T-helper 1 cell treated with Interleukin-12 subunit alpha and Interleukin-12 subunit beta and Interleukin-4 antibody, amounts not matched to agents 30 μg/mL and 1 μg/mL, for 36 hours (primary cell): ENCODE data around the gene PARD3.
"Not testable (repeated sequence)": the region's sequence is repeated elsewhere in the genome, so short reads cannot be mapped to it uniquely, and the experiment has no call there.

ENCODE experiments used
- H3K27ac Mint-ChIP-seq: one replicate; pipeline ENCODE4 v1.8.0; 2021; ENCODE audit warnings: mild to moderate bottlenecking, mixed read lengths
- H3K27me3 Mint-ChIP-seq: one replicate; pipeline ENCODE4 v1.8.0; 2021; ENCODE audit warnings: low read depth, mixed read lengths
- H3K36me3 Mint-ChIP-seq: one replicate; pipeline ENCODE4 v1.8.0; 2021; ENCODE audit warnings: low read depth, mixed read lengths
- H3K4me1 Mint-ChIP-seq: one replicate; pipeline ENCODE4 v1.8.0; 2021; ENCODE audit warnings: low read depth, mixed read lengths
- H3K4me3 Mint-ChIP-seq: one replicate; pipeline ENCODE4 v1.8.0; 2021; ENCODE audit warnings: mild to moderate bottlenecking, moderate library complexity, mixed read lengths
- H3K9me3 Mint-ChIP-seq: one replicate; pipeline ENCODE4 v1.8.0; 2021; ENCODE audit warnings: mixed read lengths

PARD3 gene

DNA sequence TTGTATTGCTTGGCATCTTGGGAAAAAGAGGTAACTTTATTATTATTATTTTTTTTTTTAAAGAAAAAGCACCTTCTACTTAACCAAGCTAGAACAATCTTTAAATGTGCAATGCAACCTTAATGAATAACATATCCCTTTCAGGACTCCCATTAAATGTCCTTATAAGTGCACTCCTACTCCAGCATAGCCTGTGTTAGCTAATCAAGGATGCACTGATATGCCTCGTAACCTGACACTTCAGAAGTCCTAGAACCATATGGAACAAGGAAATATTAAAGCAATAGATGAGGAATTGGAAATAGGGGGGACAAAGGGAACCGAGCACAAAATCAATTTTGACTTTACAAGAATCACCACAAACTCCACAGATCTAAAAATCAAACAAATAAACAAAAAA is 522.4 kb downstream of the PARD3 start:
- no peaks in the 10 kb centered on the region for H3K36me3 Mint-ChIP-seq
- no peak overlapping the region for H3K27ac Mint-ChIP-seq
- peaks cover 5% of the 10 kb centered on the region for H3K4me1 Mint-ChIP-seq
- H3K27me3 Mint-ChIP-seq, result no peaks in the 10 kb centered on the region
- no peak overlapping the region for H3K4me3 Mint-ChIP-seq
- H3K9me3 Mint-ChIP-seq, result peaks cover 4% of the 10 kb centered on the region

DNA sequence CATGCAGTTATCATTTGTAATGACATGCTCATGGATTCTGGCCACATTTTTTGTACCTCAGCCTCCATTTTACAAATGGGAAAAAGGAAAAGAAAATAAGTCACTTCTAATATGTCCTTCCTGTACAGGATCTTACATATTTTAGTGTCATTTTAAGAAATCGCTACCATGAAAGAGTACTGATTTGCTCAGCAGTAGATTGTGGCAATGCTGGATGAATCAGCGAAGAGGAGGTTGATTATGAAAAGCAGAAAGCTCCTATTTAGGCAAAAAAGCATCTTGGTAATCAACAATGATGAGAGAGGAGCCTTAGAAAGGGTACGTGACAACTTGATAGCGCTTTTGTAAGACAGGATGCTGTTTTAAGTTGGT is 522.9 kb downstream of the PARD3 start:
- no peaks in the 10 kb centered on the region for H3K36me3 Mint-ChIP-seq
- H3K27ac Mint-ChIP-seq, result peak overlapping the region; percentile 45
- H3K27me3 Mint-ChIP-seq, result no peaks in the 10 kb centered on the region
- H3K4me1 Mint-ChIP-seq, result peaks cover 5% of the 10 kb centered on the region
- H3K9me3 Mint-ChIP-seq, result peaks cover 4% of the 10 kb centered on the region
- H3K4me3 Mint-ChIP-seq, result no peak overlapping the region

DNA sequence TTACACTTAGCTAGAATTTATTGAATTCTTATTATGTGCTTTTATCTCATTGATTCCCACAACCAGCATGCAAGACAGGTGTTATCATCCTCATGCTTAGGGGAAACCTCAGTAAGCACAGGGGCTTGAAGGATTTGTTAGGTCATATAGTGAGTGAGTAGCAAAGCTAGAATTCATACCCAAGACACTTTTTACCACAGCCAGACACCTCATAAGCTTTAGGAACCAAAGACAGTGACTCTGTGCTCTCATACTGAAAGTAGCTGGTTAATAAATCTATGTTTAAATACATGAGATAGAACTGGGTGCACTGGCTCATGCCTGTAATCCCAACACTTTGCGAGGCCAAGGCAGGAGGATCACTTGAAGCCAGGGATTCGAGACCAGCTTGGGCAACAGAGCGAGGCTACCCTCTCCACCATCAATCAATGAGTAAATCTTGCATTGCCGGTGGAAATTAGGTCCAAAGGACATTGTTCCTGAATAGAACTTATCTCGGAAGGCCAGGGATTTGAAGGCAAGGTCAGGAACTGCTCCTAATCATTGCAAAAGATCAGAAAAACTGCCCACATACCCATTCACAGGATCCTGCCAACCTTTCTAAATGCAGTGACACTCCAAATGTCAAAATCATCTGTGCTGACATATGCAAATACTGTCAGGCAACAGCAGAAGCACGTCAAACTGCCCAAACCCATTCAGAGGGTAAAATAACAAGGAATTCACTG is 523.5 kb downstream of the PARD3 start:
- no peak overlapping the region for H3K4me3 Mint-ChIP-seq
- H3K9me3 Mint-ChIP-seq, result peaks cover 6% of the 10 kb centered on the region
- peaks cover under 1% of the 10 kb centered on the region for H3K27me3 Mint-ChIP-seq
- peak overlapping the region; percentile 45 for H3K27ac Mint-ChIP-seq
- no peaks in the 10 kb centered on the region for H3K36me3 Mint-ChIP-seq
- H3K4me1 Mint-ChIP-seq, result peaks cover 5% of the 10 kb centered on the region

DNA sequence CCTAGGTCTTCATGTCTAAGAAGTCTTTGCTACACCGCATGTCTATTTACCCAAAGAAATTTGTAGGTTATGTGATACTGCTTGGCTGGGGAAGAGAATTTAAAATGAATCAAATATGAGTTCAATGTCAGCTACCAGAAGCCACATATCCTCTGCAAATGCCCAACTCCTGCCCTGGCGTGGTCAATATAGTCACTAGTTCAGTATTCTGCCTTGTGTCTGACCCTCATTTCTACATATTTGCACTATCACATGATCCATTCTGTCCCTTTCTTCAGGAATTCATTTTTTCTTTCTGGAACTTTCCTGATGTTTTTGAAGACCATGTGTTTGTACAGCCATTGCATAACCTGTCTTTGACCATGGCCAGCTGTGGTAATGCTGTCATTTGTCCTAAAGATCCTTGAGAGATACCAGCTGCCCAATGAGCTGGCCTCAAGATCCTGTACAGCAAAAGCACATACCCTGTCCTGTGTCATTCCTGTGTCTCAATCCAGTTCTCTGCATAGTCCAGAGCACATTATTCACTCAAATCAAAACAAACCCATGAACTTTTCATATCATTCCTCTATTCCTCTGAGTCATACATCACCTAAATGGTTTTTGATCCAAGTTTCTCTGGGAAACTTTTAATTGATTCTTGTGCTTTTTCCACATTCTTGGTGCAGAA is 524.5 kb downstream of the PARD3 start:
- Mint-ChIP-seq H3K9me3 (peaks cover 12% of the 10 kb centered on the region), H3K4me3 (no peak overlapping the region), H3K36me3 (no peaks in the 10 kb centered on the region), H3K27me3 (peaks cover 4% of the 10 kb centered on the region), H3K4me1 (peaks cover 5% of the 10 kb centered on the region), H3K27ac (no peak overlapping the region)

DNA sequence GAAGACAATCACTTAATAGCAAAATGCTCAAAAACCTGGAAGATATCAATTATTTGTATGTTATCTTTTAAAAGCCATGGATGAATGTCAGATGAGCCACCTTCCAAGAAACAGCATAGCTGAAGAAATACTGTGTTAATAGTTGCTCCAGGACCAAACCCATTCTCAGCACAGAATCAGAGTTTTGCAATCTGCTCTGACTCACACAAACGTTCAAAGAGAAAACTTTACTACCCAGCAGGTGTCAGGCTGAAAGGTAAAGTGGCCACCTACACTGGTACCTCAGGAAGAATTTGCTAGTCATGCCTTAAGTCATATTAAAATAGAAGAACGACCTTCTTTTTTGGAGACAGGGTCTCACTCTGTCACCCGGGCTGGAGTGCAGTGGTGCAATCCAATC is 526.5 kb downstream of the PARD3 start:
- peaks cover 5% of the 10 kb centered on the region for H3K4me1 Mint-ChIP-seq
- peaks cover 8% of the 10 kb centered on the region for H3K9me3 Mint-ChIP-seq
- H3K27ac Mint-ChIP-seq, result no peak overlapping the region
- H3K27me3 Mint-ChIP-seq, result peaks cover 4% of the 10 kb centered on the region
- no peak overlapping the region for H3K4me3 Mint-ChIP-seq
- H3K36me3 Mint-ChIP-seq, result no peaks in the 10 kb centered on the region

DNA sequence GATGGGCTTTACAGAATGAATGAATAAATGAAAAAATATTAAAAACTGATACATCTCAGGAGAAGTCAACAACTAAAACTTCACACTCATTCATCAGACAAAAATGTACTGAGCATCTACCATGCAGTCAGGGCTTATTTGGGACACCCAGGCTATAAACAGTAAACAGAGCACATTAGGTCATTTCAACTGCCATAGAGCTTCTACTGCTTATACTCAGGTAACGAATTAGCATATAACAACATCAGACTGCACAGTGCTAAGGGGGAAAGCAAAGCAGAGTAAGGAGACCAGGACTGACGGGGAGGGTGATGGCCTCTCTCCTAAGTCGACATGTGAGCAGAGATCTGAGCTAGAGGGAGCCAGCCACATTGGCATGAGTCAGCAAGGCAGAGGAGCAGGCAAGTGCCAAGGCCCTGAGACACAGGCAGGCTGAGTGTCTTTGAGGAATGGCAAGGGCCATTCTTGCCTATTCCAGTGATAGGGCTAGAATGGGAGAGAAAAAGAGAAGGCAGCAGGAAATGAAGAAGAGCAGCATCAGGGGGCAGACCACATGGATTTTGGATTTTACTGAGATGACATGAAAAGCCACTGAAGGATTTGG is 528.9 kb downstream of the PARD3 start:
- Mint-ChIP-seq H3K36me3 (no peaks in the 10 kb centered on the region), H3K27ac (no peak overlapping the region), H3K9me3 (peaks cover 8% of the 10 kb centered on the region), H3K27me3 (peaks cover 4% of the 10 kb centered on the region), H3K4me1 (peaks cover 10% of the 10 kb centered on the region), H3K4me3 (no peak overlapping the region)

DNA sequence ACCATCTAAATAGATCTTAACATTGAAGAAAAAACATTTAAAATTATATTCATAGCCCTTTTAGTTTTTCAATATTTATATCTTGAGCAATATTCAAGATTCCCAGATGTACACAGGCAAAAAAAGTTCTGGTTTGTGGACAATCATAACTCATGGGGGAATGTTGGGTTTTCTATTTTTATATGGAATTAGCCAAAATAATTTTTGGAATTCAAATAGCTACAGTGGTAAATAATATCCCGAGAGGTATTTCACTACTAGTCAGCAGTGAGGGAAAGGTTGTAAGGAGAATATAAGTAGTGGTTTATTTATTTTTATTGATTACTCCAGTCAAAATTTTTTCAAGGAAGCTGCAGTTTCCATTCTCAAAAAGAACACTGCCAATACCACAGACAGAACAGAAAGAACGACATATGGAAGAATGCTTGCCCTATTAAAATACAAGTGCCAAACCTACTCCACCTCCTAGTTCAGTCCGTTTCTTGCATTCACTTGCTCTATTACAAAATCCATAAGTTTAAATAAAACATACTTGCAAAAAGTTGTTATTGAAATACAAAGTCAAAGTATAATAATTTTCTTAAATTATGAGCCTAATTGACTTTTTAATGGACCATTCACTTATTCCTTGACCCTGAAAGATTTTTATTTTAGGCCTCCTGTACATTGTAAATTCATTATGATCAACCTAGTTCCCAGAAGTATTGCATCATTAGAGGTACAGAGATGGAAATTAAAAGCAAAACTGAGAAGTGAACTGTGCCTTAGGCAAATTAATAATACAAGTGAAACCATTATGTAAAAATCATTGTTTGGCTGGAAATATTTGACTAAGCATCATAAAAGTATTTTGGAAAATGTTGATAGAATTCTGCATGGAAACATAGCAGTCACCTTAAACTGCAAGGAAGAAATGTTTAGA is 533.2 kb downstream of the PARD3 start:
- H3K9me3 Mint-ChIP-seq, result peaks cover 8% of the 10 kb centered on the region
- peaks cover 4% of the 10 kb centered on the region for H3K27me3 Mint-ChIP-seq
- H3K27ac Mint-ChIP-seq, result no peak overlapping the region
- no peaks in the 10 kb centered on the region for H3K36me3 Mint-ChIP-seq
- no peak overlapping the region for H3K4me3 Mint-ChIP-seq
- H3K4me1 Mint-ChIP-seq, result peaks cover 24% of the 10 kb centered on the region

DNA sequence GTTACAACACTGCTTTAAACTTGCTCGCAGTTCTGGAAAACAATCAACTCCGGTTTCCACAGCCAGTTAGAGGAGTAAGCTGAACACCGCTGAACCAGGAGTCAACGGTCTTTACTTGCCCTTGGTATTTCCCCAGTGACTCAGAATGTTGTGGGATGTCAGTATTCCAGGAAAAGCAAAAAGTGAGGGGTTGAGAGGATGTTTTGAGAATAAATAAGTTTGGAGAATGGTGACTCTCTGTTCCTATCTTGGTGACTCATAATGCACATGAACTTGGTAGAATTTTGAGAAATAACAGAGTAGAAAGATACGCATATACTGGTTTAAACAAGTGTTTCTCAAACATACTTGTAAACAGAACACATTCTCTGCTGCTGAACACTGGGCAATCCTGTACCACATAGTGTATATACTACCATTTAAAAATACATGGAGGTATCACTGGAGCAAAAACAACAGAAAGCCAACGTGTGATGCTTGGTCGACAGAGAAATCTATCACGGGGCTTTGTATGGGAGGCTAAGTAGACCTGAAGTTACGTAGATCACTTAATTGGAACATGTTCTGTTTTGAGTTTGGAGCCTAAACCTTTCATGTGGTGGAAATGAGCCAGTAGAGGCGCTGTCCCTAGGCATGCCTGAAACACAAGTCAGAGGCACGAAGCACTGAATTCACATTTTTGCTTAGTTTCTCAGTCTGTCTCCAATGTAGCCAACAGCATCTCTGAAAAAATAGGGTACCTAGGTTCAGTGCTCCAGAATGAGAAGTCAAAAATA is 534.3 kb downstream of the PARD3 start:
- H3K9me3 Mint-ChIP-seq, result no peaks in the 10 kb centered on the region
- peak overlapping the region; percentile 53 for H3K27ac Mint-ChIP-seq
- peaks cover 24% of the 10 kb centered on the region for H3K4me1 Mint-ChIP-seq
- no peaks in the 10 kb centered on the region for H3K27me3 Mint-ChIP-seq
- H3K36me3 Mint-ChIP-seq, result no peaks in the 10 kb centered on the region
- H3K4me3 Mint-ChIP-seq, result peak overlapping the region; percentile 48

DNA sequence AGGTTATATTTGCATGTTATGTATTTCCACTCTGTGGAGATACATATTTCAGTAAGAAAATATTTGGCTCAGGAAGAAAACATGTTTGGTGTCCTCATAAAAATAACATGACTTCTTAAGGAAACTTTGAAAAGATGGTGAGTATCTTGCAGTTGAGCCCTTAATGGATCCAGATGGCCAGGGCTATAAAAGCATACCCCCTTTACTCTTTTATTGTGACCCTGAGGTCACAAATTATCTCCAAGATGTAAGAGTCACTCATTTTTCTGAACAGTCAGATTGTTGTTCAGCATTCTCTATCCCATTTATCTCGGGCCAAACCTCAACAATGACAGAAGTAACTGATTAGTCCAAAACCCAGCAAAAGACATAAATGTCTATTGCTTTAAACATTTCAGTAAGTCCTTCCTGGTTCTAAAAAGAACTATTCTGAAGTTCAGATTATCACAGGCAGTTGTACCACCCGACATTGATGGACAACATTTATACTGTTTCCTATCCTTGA is 539.4 kb downstream of the PARD3 start:
- no peaks in the 10 kb centered on the region for H3K9me3 Mint-ChIP-seq
- H3K27me3 Mint-ChIP-seq, result no peaks in the 10 kb centered on the region
- H3K36me3 Mint-ChIP-seq, result no peaks in the 10 kb centered on the region
- peaks cover 8% of the 10 kb centered on the region for H3K4me1 Mint-ChIP-seq
- H3K4me3 Mint-ChIP-seq, result no peak overlapping the region
- no peak overlapping the region for H3K27ac Mint-ChIP-seq

DNA sequence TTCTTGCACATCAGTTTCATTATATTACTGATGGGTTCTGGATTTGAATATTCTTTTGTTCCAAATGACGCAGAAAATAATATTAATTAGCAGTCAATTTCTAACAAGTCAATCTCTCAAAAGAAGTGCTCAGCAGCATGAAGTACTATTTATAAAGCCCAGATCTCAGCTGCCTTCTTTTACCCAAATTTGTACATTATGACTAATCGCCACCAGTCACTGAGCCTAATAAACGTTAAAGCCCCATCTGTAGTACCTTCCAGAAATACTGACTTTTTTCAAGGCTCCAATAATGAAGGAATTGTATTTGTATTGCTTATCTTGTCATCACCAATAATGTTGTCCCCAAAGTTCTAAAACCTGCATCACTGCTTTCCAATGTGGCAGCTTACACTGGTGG is 540.2 kb downstream of the PARD3 start:
- Mint-ChIP-seq H3K27ac (no peak overlapping the region), H3K4me1 (peaks cover 2% of the 10 kb centered on the region), H3K36me3 (no peaks in the 10 kb centered on the region), H3K9me3 (no peaks in the 10 kb centered on the region), H3K4me3 (no peak overlapping the region), H3K27me3 (no peaks in the 10 kb centered on the region)

DNA sequence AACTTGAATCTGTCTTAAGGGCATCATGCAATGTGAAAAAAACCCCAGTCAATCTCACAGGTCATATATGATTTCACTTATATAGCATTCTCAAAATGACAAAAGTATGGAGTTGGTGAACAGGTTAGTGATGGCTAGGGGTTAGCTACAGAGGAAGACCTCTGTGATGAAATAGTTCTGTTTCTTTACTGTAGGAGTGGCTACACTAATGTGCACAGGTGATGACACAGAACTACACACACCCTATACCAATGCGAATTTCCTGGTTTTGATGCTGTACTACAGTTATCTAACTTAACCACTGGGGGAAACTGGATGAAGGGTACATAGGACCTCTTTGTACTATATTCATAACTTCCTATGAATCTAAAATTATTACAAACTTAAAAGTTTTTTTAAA is 541.8 kb downstream of the PARD3 start:
- H3K4me1 Mint-ChIP-seq, result no peaks in the 10 kb centered on the region
- no peak overlapping the region for H3K4me3 Mint-ChIP-seq
- H3K27ac Mint-ChIP-seq, result no peak overlapping the region
- H3K9me3 Mint-ChIP-seq, result peaks cover 3% of the 10 kb centered on the region
- no peaks in the 10 kb centered on the region for H3K36me3 Mint-ChIP-seq
- no peaks in the 10 kb centered on the region for H3K27me3 Mint-ChIP-seq

DNA sequence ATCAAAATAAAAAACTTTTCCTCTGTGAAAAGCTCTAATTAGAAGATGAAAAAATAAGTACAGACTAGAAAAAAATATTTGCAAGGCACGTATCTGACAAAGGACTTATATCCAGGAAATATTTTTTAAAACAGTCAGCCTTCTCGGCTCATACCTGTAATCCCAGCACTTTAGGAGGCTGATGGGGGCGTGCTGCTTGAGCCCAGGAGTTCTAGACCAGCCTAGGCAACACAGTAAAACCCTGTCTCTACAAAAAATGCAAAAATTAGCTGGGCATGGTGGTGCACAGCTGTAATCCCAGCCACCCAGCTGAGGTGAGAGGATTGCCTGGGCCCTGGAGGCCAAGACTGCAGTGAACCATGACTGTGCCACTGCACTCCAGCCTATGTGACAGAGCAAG is 542.8 kb downstream of the PARD3 start:
- Mint-ChIP-seq H3K9me3 (peaks cover 8% of the 10 kb centered on the region), H3K4me3 (no peak overlapping the region), H3K27me3 (no peaks in the 10 kb centered on the region), H3K36me3 (no peaks in the 10 kb centered on the region), H3K27ac (no peak overlapping the region), H3K4me1 (no peaks in the 10 kb centered on the region)

DNA sequence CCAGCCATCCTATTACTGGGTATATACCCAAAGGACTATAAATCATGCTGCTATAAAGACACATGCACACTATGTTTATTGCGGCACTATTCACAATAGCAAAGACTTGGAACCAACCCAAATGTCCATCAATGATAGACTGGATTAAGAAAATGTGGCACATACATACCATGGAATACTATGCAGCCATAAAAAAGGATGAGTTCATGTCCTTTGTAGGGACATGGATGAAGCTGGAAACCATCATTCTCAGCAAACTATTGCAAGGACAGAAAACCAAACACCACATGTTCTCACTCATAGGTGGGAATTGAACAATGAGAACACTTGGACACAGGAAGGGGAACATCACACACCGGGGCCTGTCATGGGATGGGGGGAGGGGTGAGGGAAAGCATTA is 546.7 kb downstream of the PARD3 start:
- not testable (repeated sequence) for H3K9me3 Mint-ChIP-seq, H3K4me1 Mint-ChIP-seq, H3K36me3 Mint-ChIP-seq, H3K4me3 Mint-ChIP-seq, H3K27ac Mint-ChIP-seq, H3K27me3 Mint-ChIP-seq

DNA sequence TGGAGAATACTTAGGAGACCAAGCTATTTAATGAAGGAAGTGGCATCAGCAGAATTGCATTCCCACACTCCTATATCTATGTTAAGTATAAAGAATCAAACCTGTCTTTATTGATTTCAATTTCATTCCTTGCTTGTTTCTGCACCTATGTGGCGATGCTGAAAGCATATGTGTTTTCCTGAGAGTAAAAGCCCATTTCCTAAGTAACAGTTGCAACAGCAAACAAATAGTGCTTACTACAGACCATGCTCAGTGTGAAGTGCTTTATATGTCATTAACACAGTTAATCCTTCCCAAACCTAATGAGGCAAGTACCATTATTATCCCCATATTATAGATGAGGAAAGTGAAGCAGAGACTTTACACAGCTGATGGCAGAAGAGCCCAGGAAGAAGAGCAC is 552.1 kb downstream of the PARD3 start:
- Mint-ChIP-seq H3K9me3 (peaks cover 6% of the 10 kb centered on the region), H3K27me3 (no peaks in the 10 kb centered on the region), H3K4me1 (no peaks in the 10 kb centered on the region), H3K36me3 (no peaks in the 10 kb centered on the region), H3K27ac (no peak overlapping the region), H3K4me3 (no peak overlapping the region)
